Gastrocnemius medialis (tissue), 4 donors: ENCODE results near the gene MESP2. TPM values are rescaled to one million over a fixed set of nuclear protein-coding genes. Genes with fewer than 3 reads are reported as not detected.

ENCODE experiments used
- ATAC-seq, 2 donors: fragments of 150-250 bp; one replicate each; pipeline ENCODE4 v1.9.1; 2016
- DNase-seq, 2 donors: peaks; one replicate each; pipeline ENCODE4 v3.0.0-alpha.2; 2019
- H3K27ac ChIP-seq, 4 donors: fragments of 200-600 bp; sonication (generic); 1 replicate in 1 of 4; 2 replicates in 3 of 4; pipeline ENCODE4 v1.5.1; 2016 to 2018; ENCODE audit warnings: mild to moderate bottlenecking in 2 of 4, moderate library complexity in 1 of 4
- H3K27me3 ChIP-seq, 3 donors: fragments of 200-600 bp; sonication (generic) in 2 of 3; 1 replicate in 1 of 3; 2 replicates in 2 of 3; pipeline versions ENCODE4 v1.5.1 to v1.6.0; 2016 to 2019; ENCODE audit warnings: mild to moderate bottlenecking in 1 of 3, moderate library complexity in 1 of 3
- H3K36me3 ChIP-seq, 2 donors: fragments of 200-600 bp; sonication (generic) in 1 of 2; one replicate each; pipeline ENCODE4 v1.5.1; 2017 to 2018
- H3K4me1 ChIP-seq, 2 donors: fragments of 200-600 bp; sonication (generic) in 1 of 2; one replicate each; pipeline ENCODE4 v1.5.1; 2016 to 2017; ENCODE audit warnings: mild to moderate bottlenecking in 2 of 2
- H3K4me3 ChIP-seq, 4 donors: fragments of 200-600 bp; sonication (generic) in 3 of 4; 1 replicate in 1 of 4; 2 replicates in 3 of 4; pipeline ENCODE4 v1.5.1; 2016 to 2019; ENCODE audit warnings: mild to moderate bottlenecking in 2 of 4
- H3K9me3 ChIP-seq, 3 donors: fragments of 200-600 bp; sonication (generic) in 2 of 3; 1 replicate in 1 of 3; 2 replicates in 2 of 3; pipeline ENCODE4 v1.5.1; 2016 to 2019
- CTCF ChIP-seq, 5 experiments: fragments of 450-650 bp in 3 of 5; fragments of 200-600 bp in 2 of 5; sonication (generic) in 2 of 5; IDR thresholded peaks in 4 of 5; conservative IDR thresholded peaks in 1 of 5; 1 replicate in 4 of 5; 2 replicates in 1 of 5; pipeline ENCODE4 v1.5.1; 2016 to 2019; ENCODE audit warnings: antibody characterized with exemption in 5 of 5, mild to moderate bottlenecking in 3 of 5, moderate library complexity in 3 of 5
- POLR2A ChIP-seq, 2 donors: fragments of 450-650 bp; IDR thresholded peaks; one replicate each; pipeline ENCODE4 v1.6.1; 2017; ENCODE audit warnings: antibody characterized with exemption in 2 of 2, mild to moderate bottlenecking in 2 of 2, moderate library complexity in 2 of 2
- in situ Hi-C, 4 donors: fragments of 200-750 bp; cut with MboI; loops; one replicate each; pipeline versions ENCODE4 v1.15.0 to v1.8.0; 2017; ENCODE audit warnings: low sequenced_read_pairs in 4 of 4
- intact Hi-C: fragments of 100-400 bp; cut with DNase I; formaldehyde crosslinking; loops from one replicate; pipeline ENCODE4 v1.15.1; 2023; ENCODE audit warnings: low total_unique reads
- total RNA-seq, 4 donors: library from RNA; depleted of rRNA; stranded (reverse); fragments of >200 nt; gene quantifications; one replicate each; pipeline versions ENCODE4 v1.1.0 to v1.2.3, GENCODE V29; 2016

MESP2 gene
- total RNA-seq, 4 donors from 2014 or later, result not detected

GRCh38 chr15:89774492-89774891, 1.6 kb upstream of the MESP2 start:
- Histone ChIP-seq H3K27ac (no peak overlapping the region), H3K27me3 (no peaks in the 10 kb centered on the region), H3K4me3 (no peak overlapping the region), H3K4me1 (peaks cover 5 to 7% of the 10 kb centered on the region in 2 donors), H3K36me3 (no peaks in the 10 kb centered on the region), H3K9me3 (no peaks in the 10 kb centered on the region)
- in situ Hi-C loops, result loop anchor here in 3 of 4 donors (25.0 kb wide), 1 partner anchor 313 kb away; no protein-coding TSS in a partner anchor
- no peak for DNase-seq
- intact Hi-C loops, result no loop called here
- no peak for ATAC-seq
- TF ChIP-seq CTCF (IDR thresholded peaks at IDR 0.05 in 4 of 5, conservative IDR thresholded peaks at IDR 0.05 in 1 of 5) (no peak), POLR2A (IDR thresholded peaks at IDR 0.05) (no peak)

DNA sequence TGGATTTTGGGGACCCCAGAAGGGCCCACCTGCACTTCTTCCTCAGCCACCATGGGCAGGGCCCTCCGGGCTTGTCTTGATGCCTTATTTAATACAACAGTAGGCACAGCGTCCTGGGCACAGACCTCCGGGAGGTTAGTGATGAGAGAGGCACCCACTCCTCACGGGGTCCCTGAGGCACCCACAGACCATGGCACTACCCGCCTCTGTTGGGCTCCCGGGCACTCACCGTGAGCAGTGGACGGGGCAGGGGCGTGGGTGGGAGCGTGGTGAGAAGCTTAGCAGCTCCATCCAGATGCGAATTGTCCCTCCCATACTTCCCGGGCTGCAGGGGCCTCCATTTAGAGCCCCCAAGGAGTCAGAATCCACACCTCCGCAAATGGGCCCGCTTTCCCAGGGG, 317 bp upstream of the MESP2 start:
- in situ Hi-C loops, result no loop called here
- H3K36me3 ChIP-seq, result no peaks in the 10 kb centered on the region
- intact Hi-C loops, result loop anchor here (5.0 kb wide), 1 partner anchor 61 kb away; no protein-coding TSS in a partner anchor
- H3K9me3 ChIP-seq, result no peaks in the 10 kb centered on the region
- DNase-seq (no peak), ATAC-seq (no peak)
- H3K4me3 ChIP-seq, result peak overlapping the region; percentile 48 to 62 (median 48)
- H3K4me1 ChIP-seq, result peaks cover 5 to 7% of the 10 kb centered on the region in 2 donors
- H3K27ac ChIP-seq, result no peak overlapping the region
- no peak for TF ChIP-seq POLR2A (IDR thresholded peaks at IDR 0.05)
- no peak for TF ChIP-seq CTCF (IDR thresholded peaks at IDR 0.05 in 4 of 5, conservative IDR thresholded peaks at IDR 0.05 in 1 of 5)
- no peaks in the 10 kb centered on the region for H3K27me3 ChIP-seq

DNA sequence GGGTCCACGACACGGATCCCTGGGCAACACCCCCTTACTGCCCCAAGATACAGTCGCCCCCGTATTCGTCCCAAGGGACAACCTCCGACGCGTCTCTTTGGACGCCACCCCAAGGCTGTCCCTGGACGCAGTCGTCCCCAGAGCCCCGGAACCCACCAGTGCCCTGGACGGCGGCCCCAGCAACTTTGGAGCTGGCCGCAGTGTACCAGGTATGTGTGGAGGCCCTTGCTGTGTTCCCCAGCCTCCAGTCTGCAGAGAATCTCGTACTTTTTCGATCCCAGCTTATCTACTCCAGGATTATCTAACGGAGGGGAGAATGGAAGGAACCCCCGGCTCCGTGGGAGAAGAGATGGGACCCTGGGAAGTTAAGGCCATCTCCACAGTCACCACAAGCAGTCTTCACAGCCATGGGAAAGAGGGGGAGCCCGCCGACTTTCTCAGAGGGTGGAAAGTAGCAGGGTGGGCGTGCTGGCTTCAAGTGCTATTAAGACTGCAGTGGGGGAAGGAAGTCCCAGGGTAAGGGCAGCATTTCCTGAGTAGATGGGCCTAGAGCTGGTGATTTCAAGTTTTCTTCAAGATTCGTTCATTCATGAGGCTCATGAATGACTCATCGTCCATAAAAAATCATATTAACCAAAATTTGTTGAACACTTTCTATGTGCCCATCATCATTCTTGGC, 1.1 kb downstream of the MESP2 start:
- in situ Hi-C loops (no loop called here), intact Hi-C loops (loop anchor here (5.0 kb wide), 1 partner anchor 60 kb away; no protein-coding TSS in a partner anchor)
- no peak overlapping the region for H3K27ac ChIP-seq
- peaks cover 5 to 7% of the 10 kb centered on the region in 2 donors for H3K4me1 ChIP-seq
- no peak for DNase-seq
- H3K36me3 ChIP-seq, result no peaks in the 10 kb centered on the region
- H3K9me3 ChIP-seq, result no peaks in the 10 kb centered on the region
- H3K4me3 ChIP-seq, result peak overlapping the region in 2 of 4 donors; percentile 48
- no peaks in the 10 kb centered on the region for H3K27me3 ChIP-seq
- ATAC-seq, result no peak
- TF ChIP-seq CTCF (IDR thresholded peaks at IDR 0.05 in 4 of 5, conservative IDR thresholded peaks at IDR 0.05 in 1 of 5) (no peak), POLR2A (IDR thresholded peaks at IDR 0.05) (no peak)

DNA sequence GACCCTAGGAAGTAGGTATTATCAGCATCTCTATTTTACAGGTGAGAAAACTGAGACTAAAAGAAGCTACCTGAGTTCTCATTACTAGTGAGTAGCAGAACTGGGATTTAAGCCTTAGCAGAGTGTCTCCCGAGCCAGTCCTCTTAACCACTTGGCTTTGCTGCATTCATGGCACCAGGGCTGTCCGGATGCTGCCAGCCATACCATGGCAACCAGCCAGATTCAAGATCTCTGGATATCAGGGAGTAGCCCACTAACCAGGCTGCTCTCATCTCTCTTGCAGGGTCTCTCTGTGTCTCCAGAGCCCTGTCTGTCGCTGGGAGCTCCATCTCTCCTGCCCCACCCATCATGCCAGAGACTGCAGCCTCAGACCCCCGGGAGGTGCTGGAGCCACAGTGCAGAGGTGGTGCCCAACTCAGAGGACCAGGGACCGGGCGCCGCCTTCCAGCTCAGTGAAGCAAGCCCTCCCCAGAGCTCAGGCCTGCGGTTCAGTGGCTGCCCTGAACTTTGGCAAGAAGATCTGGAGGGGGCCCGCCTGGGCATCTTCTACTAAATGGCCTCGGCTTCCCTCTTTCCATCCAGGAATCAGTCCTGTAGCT, 1.7 kb downstream of the MESP2 start:
- intact Hi-C loops (loop anchor here (5.0 kb wide), 1 partner anchor 59 kb away; no protein-coding TSS in a partner anchor), in situ Hi-C loops (no loop called here)
- no peak for DNase-seq

More for the DNA sequence above, 1.7 kb downstream of the MESP2 start:
- Histone ChIP-seq H3K9me3 (no peaks in the 10 kb centered on the region), H3K27me3 (no peaks in the 10 kb centered on the region), H3K27ac (no peak overlapping the region), H3K36me3 (no peaks in the 10 kb centered on the region), H3K4me3 (no peak overlapping the region), H3K4me1 (peaks cover 5 to 7% of the 10 kb centered on the region in 2 donors)
- ATAC-seq, result no peak
- TF ChIP-seq CTCF (IDR thresholded peaks at IDR 0.05 in 4 of 5, conservative IDR thresholded peaks at IDR 0.05 in 1 of 5), result no peak
- no peak for TF ChIP-seq POLR2A (IDR thresholded peaks at IDR 0.05)
